ENCODE measurements around the gene ALDH1L1.

DNA sequence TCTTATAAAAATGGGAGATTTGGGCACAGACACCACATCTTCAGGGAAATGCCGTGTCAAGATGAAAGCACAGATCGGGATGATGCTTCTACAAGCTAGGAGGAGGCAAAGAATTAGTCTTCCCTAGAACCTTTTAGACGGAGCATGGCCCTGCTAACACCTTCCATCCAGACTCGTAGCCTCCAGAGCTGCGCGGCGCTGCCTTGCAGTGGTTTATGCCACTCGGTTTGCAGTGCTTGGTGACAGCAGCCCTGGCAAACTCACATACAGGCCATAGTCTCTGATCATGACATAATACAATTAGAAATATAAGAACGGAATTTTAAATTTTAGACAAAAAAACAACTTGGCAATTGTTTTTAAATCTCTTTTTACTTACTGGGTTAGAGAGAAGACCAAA lies 59.3 kb downstream of the ALDH1L1 start:
- no peak for TF ChIP-seq GATA3 (IDR thresholded peaks at IDR 0.05; ENCODE audit: low read depth, low read length)
- TF ChIP-seq GATA2 (IDR thresholded peaks at IDR 0.05; ENCODE audit: low read depth, low read length): no peak
